HG02870 (cell line): ENCODE measurements around the gene HBB.
"Not testable (repeated sequence)": the region's sequence is repeated elsewhere in the genome, so short reads cannot be mapped to it uniquely, and the experiment has no call there.

Experiments used
- ATAC-seq: cut with Tn5 transposase; IDR thresholded peaks from one replicate; pipeline ENCODE4 v1.9.1; 2021; ENCODE audit warnings: mild to moderate bottlenecking, moderate library complexity; ENCODE audit not compliant: unreplicated experiment

HBB gene

DNA sequence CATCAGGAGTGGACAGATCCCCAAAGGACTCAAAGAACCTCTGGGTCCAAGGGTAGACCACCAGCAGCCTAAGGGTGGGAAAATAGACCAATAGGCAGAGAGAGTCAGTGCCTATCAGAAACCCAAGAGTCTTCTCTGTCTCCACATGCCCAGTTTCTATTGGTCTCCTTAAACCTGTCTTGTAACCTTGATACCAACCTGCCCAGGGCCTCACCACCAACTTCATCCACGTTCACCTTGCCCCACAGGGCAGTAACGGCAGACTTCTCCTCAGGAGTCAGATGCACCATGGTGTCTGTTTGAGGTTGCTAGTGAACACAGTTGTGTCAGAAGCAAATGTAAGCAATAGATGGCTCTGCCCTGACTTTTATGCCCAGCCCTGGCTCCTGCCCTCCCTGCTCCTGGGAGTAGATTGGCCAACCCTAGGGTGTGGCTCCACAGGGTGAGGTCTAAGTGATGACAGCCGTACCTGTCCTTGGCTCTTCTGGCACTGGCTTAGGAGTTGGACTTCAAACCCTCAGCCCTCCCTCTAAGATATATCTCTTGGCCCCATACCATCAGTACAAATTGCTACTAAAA is at the start of gene HBB:
TSS of gene HBB (minus strand) at position 340 of the 579 bp plus-strand sequence. CDS start at position 290, 50 bp downstream.
- no peak for ATAC-seq

DNA sequence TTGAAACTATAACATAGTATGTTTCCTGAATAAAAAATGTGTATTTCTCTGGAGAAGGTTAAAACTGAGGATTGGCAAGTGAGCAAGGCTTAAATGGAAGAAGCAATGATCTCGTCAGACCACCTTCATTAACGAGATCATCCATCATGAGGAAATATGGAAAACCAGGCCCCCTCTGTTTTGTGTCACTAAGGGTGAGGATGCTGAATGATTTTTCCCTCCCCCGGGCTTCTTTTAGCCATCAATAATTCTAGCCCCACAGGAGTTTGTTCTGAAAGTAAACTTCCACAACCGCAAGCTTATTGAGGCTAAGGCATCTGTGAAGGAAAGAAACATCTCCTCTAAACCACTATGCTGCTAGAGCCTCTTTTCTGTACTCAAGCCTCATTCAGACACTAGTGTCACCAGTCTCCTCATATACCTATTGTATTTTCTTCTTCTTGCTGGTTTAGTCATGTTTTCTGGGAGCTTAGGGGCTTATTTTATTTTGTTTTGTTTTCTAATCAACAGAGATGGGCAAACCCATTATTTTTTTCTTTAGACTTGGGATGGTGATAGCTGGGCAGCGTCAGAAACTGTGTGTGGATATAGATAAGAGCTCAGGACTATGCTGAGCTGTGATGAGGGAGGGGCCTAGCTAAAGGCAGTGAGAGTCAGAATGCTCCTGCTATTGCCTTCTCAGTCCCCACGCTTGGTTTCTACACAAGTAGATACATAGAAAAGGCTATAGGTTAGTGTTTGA is 48.7 kb upstream of the HBB start:
- ATAC-seq, result no peak

DNA sequence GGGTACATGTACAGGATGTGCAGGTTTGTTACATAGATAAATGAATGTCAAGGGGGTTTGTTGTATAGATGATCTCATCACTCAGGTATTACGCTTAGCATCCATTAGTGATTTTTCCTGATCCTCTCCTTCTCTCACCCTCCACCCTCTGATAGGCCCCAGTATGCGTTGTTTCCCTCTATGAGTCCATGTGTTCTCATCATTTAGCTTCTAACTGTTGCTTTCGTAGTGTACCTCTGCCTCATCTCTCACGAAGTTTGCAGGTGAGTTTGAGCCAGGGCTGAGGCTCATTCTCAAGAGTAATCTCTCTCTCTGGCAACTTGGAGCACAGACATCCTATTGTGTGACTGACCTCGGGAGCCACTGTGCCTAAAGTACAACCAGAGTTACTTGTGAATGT is 47.5 kb upstream of the HBB start:
- ATAC-seq, result no peak

DNA sequence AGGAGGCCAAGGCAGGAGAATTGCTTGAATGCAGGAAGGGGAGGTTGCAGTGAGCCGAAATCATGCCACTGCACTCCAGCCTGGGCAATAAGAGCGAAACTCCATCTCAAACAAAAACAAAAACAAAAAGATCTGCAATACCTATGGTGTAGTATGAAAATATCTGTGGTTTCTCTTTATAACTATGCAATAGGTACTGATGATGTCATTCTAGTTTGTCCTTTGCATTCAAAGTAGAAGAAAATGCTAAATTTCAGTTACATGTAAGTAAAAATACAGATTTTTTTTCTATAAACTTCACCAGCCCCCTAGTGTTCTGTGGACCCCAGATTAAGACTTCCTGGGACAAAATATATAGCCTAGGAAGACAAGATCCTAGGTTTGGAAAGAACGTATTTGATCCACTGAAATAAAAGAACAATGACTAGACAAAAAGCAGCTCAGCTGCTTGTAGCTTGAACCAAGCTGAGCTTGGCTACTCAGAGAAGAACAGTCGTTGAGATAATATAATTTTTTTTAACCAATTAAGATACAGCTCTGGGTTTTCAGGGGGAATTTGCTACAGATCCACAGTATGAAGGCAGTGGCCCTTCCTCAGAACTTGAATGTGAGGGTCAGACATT is 45.6 kb upstream of the HBB start:
- no peak for ATAC-seq

DNA sequence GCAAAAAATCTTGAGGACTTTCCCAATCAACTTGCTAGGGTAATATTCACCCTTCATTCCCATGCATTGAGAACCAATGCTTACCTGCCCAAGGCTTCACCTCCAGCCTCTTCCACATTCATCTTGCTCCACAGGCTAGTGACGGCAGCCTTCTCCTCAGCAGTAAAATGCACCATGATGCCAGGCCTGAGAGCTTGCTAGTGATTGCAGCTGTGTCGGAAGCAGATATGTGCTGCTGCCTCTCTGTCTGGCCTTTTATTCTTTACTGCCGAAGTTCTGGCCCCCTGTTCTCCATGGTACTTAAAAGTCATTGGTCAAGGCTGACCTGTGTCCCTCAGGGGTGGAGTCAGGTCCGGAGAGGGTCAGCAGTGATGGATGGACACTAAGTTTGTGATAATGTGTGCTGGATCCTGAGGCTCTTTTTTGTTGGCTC is 42.9 kb upstream of the HBB start, which contains the start of gene HBE1:
TSS of gene HBE1 (minus strand) at position 231 of the 433 bp plus-strand sequence. CDS start at position 176, 55 bp downstream.
- no peak for ATAC-seq

DNA sequence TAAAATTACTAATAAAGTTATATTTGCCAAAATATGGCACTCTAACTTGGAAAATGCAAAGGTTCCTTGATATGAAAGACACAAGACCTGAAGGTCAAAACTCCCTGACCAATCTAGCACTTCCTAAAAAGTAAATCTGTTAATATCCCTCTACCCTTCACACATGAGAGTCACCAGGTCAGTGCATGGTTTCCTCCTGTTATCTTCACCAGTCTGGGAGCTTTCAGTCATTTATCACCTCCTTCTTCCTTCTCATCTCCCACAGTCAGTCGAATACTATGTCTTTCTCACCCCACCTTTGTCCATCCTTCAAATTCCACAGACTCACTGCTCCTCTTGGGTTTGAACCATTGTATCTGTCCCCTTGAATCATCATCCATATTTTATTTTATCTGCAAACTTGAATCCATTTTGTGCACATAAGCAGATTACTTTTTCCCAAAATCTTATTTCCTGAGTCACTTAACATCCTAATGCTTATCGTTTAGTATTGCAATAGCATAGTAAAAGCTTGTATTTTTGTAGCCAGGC is 40.2 kb upstream of the HBB start:
- ATAC-seq, result no peak

DNA sequence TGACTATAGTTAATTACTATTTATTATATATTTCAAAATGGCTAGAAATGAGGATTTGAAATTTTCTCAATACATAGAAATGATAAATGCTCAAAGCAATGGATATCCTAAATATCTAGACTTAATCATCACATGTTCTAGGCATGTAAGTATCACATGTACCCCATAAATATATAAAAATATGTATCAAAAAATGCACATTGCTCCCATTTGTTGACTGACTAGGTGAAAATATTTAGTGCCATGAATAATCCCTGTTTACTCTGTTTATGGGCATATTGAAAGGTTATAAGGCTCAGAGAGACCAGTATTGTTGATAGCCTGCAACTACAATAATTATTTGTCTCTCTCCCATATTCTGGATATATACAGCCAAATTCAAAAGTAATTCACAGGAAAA is 39.7 kb upstream of the HBB start:
- ATAC-seq, result no peak

DNA sequence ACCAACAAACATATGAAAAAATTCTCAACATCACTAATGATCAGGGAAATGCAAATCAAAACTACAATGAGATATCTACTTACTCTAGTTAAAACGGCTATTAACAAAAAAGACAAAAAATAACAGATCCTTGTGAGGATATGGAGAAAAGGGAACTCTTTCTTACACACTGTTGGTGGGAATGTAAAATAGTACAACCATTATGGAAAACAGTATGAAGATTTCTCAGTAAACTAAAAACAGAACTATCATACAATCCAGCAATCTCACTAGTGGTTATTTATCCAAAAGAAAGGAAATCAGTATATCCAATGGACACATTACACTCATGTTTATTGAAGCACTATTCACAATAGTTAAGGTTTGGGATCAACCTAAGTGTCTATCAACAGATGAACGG is 39.0 kb upstream of the HBB start:
- no peak for ATAC-seq

DNA sequence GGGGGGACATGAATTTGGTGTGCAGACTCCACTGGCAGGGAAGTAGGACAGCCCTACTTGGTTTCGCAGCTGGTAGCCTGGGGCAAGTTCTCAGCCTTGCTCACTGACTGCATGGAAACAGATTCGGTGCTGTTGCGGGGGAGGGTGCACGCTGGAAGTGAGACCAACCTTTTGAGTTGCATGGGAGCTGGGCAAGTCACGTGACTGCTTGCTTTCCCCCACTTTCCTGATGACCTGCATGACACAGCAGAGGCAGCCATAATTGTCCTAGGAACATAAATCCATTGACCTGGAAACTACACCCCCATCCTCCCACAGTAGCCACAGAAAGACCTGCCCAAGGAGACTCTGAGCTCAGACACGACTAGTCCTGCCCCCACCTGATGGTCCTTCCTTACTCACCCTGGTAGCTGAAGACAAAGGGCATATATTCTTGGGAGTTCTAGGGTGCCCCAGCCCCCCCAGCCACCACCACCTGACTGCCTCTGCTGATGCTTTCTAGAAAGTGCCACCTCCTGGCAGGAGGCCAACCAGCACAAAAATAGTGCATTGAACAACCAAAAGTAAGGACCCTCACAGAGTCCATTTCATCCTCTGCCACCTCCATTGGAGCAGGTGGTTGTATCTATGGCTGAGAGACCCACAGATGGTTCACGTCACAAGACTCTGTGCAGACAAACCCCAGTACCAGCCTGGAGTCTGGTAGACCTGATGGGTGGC is 31.8 kb upstream of the HBB start:
- ATAC-seq, result no peak

DNA sequence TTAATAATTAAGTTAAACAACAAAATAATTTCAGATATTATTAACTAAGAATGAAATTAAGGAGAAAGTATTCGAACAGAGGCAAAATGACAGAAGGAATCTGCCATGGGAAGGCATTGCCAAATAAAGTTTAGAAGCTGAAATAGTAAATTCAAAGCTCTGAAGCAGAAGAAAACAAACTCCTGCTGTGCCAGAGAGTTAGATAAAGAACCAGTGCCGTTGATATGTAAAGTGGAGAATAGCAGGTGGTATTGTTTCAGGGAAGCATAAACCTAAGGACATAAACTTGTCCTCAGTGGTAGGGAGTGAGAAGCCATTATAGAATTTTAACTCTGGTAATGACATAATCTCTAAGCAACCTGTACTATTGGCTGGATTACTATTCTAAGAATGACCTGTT is 30.4 kb upstream of the HBB start:
- ATAC-seq, result no peak

DNA sequence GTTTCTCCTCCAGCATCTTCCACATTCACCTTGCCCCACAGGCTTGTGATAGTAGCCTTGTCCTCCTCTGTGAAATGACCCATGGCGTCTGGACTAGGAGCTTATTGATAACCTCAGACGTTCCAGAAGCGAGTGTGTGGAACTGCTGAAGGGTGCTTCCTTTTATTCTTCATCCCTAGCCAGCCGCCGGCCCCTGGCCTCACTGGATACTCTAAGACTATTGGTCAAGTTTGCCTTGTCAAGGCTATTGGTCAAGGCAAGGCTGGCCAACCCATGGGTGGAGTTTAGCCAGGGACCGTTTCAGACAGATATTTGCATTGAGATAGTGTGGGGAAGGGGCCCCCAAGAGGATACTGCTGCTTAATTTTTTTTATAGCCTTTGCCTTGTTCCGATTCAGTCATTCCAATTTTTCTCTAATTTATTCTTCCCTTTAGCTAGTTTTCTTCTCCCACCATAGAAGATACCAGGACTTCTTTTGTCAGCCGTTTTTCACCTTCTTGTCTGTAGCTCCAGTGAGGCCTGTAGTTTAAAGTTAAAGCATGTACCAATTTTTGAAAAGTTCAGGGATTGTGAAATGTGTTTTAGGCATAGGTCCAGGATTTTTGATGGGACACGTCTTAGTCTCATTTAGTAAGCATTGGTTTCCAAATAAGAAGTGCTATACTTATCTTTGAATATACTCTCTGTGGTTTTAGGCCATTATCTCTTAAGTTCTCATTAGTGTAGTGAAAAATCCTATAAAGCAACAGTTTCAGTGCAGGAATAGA is 28.0 kb upstream of the HBB start, which contains the start of gene HBG2:
TSS of gene HBG2 (minus strand) at position 136 of the 768 bp plus-strand sequence. CDS start at position 83, 53 bp downstream.
- not testable (repeated sequence) for ATAC-seq

DNA sequence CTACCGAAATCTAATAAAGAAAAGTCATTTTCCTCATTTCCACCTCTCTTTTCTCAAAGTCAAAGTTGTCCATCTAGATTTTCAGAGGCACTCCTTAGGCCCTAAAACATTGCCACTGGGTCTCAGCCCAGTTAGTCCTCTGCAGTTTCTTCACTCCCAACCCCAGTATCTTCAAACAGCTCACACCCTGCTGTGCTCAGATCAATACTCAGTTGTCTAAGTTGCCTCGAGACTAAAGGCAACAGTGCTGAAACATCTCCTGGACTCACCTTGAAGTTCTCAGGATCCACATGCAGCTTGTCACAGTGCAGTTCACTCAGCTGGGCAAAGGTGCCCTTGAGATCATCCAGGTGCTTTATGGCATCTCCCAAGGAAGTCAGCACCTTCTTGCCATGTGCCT is 27.2 kb upstream of the HBB start:
- ATAC-seq, result not testable (repeated sequence)

DNA sequence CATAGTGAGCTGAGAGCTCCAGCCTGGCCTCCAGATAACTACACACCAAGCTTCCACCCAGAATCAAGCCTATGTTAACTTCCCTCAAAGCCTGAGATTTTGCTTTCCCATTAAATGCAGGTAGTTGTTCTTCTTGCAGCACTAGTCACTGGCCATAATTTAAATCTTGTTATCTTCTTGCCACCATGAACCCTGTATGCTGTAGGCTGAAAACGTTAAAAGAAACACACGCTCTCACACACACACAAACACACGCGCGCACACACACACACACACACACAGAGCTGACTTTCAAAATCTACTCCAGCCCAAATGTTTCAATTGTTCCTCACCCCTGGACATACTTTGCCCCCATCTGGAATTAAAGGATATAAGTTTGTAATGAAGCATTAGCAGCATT is 26.6 kb upstream of the HBB start:
- not testable (repeated sequence) for ATAC-seq

DNA sequence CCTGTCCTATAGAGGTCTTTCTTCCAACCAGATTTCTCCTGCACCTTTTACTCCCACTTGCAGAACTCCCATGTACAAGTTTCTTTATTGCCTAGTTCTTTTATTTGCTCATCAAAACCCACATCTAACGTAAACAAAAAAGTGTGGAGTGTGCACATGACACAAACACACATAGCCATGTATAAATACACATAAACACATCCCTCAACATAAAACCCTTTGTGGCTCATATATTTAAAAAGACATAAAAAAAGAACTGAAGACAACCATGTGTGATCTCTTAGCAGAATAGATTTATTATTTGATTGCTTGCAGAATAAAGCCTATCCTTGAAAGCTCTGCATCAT is 26.0 kb upstream of the HBB start:
- no peak for ATAC-seq

DNA sequence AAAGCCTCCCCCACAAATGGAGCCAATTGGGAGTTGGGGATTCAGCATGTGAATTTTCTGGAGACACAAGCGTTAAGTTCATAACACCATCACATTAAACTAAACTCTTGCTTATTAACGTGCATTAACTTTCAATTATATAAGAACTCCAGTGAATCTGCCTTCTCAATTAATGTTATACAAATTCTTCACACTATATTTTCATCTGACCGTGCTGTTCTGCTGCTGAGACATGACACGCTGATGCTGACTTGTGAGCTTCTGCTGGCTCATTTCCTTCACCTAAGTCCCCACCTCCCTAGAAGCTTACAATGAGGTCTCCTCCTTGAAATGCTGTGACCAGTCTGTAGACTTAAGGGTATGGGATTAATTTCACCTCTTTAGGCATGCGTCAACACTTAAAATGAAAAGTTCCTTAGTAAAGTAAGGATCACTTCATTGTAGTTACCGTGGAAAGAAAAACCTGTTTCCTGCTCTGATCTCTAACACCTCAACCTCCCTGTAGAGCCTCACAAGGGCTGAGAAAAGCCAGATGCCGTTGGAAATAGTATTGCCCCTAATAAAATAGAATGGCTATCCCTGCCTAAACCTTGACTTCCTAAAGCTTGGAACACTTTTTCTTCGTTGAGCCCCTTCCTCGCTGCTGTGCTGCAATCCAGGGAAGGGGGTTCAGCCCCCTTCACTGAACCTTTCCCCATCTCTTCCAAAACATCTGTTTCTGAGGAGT is 25.5 kb upstream of the HBB start:
- no peak for ATAC-seq

DNA sequence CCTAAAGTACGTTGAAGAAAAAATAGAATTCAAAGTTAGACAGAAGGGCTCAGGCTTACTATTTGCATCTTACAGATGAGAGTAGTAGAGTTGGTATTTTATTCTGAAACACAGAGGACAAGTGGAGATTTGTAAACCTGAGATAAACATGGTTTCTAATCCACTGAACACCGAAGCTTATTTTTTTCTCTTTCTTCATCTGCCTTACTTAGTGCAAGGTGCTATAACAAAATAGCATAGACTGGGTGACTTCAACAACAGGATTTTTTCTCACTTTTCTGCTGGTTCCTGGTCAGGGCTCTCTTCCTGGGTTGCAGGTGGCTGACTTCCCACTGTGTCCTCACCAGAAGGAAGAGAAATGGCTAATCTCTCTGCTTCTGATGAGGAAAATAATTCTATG is 24.9 kb upstream of the HBB start:
- ATAC-seq, result no peak

DNA sequence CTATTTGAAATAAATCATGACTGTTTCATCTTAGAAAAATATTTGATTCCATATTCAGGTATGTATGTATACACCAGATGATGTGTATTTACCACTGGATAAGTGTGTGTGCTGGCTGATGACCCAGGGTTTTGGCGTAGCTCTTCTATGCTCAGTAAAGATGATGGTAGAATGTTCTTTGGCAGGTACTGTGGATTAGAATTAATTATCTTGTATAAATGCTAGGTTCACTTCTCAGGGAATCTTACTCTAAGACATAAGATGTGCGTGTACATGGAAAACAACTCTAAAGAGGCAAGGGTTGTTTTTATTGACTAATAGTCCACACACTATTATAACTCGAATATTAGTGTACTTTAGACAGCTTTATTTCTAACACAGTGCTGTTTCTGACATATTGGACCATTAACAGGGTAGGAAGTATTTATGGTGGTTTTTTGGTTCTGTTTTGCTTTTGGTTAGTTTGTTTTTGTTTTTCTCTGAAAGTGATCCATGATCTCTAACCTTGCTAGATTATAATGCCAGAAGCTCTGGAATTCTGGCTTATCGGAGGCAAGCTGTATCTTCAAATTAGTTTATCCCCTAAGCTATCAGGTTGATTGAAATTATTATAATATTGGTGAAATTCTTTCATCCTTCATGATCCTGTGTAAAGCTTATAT is 23.8 kb upstream of the HBB start:
- no peak for ATAC-seq

DNA sequence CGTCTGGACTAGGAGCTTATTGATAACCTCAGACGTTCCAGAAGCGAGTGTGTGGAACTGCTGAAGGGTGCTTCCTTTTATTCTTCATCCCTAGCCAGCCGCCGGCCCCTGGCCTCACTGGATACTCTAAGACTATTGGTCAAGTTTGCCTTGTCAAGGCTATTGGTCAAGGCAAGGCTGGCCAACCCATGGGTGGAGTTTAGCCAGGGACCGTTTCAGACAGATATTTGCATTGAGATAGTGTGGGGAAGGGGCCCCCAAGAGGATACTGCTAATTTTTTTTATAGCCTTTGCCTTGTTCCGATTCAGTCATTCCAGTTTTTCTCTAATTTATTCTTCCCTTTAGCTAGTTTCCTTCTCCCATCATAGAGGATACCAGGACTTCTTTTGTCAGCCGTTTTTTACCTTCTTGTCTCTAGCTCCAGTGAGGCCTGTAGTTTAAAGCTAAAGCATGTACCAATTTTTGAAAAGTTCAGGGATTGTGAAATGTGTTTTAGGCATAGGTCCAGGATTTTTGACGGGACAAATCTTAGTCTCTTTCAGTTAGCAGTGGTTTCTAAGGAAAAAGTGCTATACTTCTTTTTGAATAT is 23.0 kb upstream of the HBB start, which contains the start of gene HBG1:
TSS of gene HBG1 (minus strand) at position 51 of the 590 bp plus-strand sequence. CDS start 53 bp downstream, outside the sequence.
- ATAC-seq, result not testable (repeated sequence)

DNA sequence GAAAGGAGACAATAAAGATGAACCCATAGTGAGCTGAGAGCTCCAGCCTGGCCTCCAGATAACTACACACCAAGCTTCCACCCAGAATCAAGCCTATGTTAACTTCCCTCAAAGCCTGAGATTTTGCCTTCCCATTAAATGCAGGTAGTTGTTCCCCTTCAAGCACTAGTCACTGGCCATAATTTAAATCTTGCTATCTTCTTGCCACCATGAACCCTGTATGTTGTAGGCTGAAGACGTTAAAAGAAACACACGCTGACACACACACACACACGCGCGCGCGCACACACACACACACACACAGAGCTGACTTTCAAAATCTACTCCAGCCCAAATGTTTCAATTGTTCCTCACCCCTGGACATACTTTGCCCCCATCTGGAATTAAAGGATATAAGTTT is 21.6 kb upstream of the HBB start:
- not testable (repeated sequence) for ATAC-seq
